ENCODE results near the gene USP54.
A peak's percentile ranks its signal among the peaks of the same experiment; 100 is the strongest.

USP54 gene

DNA sequence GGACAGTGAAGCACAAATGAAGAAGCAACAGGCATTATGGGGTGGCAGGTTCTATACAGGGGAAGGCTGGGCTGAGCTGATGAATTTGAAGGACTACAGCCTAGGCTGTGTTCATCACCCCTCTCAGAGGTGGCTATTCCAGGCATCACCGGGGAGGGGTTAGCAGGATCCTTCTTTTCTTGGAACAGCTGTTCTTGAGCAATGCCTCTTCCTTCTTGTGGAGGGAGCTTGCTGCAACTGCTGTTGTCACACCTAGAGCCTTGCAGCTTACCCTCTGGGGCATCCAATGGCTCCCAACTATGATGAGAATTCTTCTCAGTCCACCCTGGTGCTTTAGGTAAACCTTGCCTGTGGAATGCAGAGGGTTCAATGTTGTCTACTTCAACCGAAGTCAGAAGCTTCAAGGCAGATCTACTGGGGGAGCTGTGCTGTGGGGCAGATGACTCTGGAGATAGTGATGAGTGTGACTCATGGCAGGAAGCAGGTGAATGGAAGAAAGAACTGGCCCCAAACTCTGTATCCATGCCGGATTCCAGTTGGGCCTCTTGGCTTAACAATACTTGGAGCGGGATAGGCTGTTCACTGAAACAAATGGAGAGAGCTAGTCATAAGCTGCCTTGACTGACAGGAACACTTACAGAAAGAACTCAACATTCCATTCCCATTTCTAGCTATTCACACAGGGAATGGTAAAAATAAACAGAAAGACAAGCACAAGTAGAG, 73.8 kb downstream of the USP54 start:
- no peak for DNase-seq

DNA sequence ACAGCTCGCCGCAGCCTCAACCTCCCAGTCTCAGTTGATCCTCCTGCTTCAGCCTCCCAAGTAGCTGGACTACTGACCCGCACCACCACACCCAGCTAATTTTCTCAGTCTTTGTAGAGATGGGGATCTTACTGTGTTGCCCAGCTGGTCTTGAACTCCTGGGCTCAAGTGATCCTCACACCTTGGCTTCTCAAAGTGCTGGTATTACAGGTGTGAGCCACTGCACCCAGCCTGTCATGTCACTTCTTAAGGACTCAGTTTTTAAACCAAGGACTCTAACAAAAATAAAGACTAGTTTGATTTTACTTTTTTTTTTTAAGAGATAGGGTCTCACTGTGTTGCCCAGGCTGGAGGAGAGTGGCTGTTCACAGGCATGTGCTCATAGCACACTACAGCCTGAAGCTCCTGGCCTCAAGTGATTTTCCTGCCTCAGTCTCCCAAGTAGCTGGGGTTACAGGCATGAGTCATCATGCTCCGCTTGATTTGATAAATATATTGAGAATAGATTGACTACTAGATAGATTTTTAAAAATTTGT, 78.9 kb downstream of the USP54 start:
- no peak for DNase-seq

DNA sequence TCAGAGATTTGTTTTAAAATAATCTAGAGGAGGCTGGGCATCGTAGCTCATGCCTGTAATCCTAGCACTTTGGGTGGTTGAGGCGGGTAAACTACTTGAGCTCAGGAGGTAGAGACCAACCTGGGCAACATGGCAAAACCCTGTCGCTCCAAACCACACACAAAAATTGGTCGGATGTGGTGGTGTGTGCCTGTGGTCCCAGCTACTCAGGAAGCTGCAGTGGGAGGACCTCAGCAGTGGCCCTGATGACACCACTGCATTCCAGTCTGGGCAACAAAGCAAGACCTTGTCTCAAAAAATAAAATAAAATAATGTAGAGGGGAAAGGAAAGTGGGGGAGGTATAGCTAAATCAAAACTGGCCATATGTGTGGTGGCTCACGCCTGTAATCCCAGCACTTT, 81.4 kb downstream of the USP54 start:
- DNase-seq, result no peak

DNA sequence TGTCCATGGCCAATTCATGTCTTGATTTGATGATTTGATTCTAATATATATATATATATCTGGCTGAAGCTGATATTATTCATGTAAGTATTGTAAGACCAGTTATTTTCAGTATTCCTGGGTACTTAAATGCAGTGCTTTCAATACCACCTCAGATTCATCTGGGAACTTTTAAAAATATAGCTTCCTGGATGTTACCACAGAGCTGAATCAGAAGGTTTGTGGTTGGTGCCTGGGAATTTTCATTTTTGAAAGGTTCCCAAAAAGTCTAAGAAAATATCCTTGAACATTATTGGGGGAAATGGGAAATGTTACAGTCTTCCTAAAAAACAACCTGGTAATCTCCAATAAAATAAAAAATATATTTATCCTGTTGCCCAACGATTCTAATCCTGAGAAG, 84.7 kb downstream of the USP54 start:
- DNase-seq, result no peak

DNA sequence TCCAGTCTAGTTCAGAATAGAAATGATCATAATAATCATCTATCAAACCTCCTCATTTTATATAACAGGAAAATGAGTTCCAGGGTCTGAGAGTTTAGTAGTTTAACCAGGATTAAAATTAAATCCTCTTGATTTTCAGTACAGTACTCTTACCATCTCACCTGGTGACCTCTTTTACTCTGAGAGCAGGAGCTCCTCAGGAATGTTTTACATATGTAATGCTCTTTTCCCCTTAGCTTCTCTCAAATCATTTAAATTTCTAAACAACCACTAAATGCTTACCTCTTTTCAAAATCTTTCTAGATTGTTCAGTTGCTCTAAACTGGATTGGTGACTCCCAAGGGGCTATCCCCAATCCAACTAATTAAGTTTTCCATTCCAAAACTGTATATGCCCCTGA, 85.1 kb downstream of the USP54 start:
- DNase-seq, result no peak

DNA sequence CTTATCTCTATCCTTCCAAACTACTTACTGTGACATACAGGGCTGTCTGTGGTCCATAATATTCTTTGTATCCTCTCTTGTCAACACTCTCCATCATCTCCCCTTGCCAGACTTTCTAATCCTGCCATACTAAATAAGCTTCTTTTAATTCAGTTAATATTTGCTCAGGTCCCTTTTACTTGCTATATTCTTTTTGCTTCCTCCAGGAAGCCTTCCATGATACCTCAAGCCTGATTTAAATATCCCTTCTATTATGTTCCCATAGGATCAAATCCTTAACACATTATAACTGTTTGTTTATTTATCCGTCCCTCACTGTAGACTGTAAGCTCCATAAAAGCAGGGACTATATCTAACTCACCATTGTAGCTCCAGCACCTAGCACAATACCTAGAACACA, 88.1 kb downstream of the USP54 start:
- no peak for DNase-seq

DNA sequence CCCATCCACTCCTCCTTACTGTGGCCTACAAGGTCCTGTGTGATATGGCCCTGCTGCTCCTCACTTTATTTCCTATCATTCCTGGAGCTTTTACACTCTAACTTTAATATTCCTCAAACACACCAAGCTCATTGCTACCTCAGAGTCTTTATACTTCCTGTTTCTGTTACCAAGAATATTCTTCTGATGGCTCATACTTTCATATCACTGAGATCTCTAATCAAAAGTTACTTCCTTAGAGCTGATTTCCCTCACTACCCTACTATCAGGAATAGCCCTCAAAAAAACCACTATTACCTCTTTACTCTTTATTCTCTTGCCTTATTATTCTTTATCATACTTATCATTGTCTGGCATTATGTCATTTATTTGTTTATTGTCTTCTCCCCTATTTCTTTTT, 89.5 kb downstream of the USP54 start:
- DNase-seq, result no peak

DNA sequence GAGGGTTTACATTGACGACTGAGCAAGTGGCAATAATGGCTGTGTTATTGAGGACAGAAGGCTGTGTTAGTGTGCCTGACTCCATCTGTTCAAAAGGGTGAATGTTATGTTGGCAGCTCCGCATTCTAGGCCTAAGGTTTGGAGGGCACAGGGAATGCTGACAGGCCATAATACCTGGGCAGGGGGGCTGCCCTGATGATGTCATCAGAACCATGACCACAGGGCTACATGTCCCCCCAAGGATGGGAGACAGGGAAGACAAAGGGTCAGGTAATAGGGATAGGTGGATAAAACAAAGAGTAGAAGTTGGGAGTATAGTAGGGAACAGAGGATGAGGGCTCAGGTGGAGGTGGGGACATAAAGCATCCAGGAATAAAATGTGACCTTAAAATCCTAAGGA, 93.5 kb downstream of the USP54 start:
- DNase-seq, result no peak

DNA sequence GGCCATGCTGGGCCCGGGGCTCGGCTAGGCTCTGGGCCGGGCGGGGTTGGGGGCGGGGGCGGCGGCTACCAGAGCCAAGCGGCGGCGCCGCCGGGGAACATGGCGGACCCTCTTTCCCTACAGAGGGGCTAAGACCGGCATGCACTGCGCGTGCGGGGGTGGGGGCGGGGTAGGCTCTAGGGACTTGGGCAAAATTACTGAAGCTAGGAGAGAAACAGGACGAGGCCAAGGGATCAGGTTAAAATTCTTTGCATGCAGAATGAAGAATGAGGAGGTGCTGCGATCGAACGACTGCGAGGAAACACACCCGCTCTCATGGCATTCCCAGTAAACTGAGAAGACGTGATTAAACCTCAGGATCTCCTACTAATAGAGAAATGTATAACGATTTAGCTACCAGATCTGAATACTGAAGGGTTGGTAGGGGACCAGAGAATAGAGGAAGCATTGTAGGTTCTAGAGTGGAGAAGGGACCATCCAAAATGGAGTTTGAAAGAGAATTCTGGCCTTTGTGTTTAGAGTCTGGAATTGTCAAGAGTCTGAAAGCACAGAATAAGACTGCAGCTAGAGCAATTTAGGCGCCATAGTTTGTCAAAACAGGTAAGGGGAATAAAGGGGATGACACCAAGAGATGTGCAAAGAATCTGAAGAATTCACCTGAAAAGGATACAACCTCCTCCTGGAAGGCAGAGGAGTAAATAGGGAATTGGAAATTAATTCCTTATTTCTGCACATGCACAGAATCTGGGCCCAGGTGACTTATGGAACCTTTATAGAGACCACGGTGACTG, 95.1 kb downstream of the USP54 start, which contains the start of gene PPP3CB:
Gene PPP3CB (minus strand): TSS at position 141 of the 791 bp plus-strand sequence. CDS start 135 bp downstream, at position 6.
- DNase-seq, result peak; percentile 81

DNA sequence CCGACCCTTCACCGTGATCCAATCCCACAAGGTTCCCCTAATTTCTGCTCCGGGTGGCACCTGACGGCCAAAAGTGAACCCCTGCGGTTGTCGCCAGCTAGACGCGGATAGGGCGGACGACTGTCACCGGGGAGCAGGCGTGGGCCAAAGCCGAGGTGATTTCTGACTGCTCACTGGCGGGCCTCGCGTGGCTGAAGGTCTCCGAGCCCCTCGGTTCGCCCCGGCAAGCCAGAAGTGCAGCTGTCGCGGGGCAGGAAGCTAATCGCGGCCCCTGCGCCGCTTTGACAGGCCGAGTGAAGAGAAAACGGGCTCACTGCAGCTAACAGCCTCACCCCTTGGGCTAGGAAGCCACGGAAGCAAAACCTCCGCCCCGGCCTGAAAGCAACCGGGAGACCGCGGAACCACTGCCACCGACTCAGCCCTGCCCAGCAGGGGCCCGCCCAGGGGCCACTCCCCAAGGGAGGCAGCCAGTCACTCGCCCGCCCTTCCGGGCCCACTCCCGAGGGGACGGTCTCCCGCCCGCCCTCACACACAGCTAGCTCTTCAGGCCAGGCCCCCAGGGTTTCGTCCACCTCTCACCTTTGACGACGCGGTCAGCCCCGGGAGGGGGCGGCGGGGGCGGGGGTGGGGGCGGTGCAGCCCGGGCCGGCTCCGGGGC, 95.8 kb downstream of the USP54 start:
- DNase-seq, result peak; percentile 47

DNA sequence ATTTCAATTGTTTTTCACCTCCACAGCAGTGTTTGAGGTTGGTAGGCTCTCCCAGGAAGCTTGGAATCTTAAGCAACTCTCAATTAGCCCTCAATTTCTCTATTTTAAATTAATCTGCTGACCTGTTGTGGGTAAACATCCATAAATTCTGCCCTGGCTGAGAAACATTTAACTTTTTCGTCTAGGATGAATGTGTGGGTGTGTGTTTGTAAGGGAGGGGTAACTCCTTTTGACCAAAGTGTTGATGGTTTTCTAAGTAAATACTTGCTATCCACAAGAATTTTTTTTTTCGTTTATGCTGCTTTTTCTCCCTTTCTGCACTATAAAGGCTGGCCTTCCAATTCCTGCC, 96.3 kb downstream of the USP54 start:
- DNase-seq, result no peak

DNA sequence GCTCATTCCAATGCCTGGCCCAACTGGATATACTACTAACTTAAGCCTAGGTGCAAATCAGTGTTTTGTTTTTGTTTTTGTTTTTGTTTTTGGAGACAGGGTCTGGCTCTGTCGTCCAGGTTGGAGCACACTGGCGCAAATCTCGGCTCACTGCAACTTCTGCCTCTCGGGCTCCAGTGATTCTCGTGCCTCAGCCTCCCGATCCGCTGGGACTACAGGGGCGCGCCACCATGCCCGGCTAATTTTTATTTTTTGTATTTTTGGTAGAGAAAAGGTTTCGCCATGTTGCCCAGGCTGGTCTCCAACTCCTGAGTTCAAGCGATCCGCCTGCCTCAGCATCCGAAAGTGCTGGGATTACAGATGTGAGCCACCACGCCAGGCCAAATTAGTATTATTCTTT, 96.9 kb downstream of the USP54 start:
- DNase-seq, result no peak

DNA sequence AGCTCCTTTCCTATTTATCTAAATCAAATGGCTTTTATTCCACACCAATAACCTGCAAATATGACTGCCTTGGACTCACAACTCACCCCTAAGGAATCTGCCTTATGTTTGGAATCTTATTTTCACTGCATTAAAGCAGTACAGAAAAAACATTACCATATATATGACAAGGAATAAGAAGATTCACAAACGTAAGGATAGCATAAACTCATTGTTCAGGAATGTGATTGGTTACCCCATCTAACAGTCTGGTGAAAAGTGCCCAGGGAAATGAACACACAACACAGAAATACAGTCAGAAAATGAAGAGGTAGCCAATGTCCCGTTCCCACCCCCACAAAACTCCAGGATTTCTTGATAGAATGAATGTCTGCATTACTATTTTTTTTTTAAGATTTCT, 97.4 kb downstream of the USP54 start:
- DNase-seq, result no peak

DNA sequence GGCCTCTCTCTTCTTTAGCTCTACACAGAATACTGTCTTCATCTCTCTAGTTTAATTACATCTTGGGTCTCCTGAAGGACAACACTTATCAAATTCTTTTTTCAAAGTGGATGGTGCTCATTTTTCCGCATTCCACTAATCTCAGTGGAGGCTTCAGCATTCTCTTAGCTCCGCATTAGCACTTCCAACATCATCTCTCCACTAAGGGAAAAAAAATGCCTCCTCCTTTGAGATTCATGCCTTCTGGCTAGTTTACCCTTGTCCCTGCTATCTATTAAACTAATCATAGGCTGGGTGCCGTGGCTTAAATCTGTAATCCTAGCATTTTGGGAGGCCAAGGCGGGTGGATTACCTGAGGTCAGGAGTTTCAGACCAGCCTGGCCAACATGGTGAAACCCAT, 104.5 kb downstream of the USP54 start:
- DNase-seq, result no peak

DNA sequence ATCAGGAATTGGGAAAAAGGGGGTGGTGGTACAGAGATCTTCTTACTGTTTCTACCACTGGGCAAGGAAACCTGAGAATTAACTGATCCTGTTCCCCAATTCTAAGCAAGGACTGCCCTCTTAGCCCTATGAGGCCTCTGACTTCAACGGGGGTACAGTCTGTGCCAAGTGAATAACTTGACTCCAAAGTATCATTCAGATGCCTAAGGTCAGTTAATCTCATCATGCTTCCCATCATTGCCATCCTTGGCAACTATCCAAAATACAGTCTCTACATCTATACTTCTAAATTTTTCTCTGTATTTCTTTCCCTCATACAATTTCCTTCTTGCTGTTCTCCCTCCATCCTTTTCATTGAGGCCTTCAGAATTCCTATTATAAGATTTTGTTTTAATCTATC, 105.8 kb downstream of the USP54 start:
- DNase-seq, result no peak

DNA sequence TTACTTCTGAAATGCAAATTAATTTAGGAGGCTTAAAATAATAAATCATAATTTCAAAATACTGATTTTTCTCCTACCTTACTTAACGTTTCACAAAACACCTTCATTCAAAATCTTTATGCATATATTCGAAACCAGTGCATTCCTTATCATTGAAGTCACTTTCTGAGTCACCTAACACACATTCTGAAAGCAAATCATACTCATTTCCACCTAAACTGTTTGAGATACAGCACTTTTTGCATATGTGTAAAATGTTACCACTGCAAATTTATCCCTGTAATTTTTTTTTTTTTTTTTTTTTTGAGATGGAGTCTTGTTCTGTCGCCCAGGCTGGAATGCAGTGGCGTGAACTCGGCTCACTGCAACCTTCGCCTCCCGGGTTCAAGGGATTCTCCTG, 111.0 kb downstream of the USP54 start:
- no peak for DNase-seq

DNA sequence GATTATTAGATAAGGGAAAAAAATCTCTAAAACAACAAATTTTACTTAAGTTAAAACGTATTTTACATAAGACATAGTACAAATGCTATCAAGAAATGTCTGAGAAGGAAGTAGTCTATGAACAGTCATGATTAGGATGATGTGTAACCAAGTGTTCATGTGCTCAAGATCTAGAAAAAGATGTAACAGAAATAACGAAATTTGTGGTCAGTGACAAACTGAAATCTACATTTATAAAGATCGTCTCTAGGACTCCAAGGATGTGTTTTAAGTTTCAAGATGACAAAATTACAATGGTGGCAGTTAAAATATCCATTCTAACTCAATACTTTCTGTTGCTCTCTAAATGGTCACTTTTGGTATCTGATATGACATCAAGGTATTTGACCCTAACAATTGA, 112.5 kb downstream of the USP54 start:
- no peak for DNase-seq

DNA sequence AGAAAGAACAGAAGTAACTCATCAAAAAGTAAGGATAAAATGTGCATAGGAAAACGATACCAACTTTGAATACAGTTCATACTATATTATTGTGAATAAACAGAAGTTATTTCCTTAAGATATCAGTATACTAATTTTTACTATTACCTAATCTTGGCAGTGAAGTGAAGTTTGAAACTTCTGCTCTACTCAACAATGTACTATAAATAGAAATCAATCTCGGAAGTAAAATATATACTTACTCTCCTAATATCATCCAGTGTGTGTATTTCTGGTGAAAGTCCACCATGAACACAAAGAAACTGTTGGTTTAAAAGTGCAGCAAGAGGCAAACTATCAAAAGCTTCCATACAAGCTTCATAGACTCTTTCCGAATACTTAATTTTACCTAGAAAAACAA, 119.9 kb downstream of the USP54 start:
- DNase-seq, result no peak

DNA sequence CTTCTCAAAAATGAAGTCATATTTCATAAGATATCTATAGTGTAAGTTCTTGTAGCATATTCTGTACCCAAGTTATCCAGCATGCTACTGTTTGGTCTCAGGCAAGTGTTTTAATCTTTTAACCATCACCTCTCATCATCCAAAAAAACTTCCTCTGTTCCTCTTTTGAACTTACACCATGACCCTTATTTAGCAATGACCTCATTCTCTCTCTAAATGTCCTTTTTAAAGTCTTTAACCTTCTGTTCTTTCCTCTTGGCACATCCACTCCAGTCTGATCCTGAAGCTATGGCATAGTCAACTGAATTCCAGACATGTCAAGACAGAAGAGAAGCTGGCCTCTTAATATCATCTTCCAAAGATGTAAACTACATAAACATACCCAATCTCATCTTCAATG, 121.6 kb downstream of the USP54 start:
- no peak for DNase-seq

DNA sequence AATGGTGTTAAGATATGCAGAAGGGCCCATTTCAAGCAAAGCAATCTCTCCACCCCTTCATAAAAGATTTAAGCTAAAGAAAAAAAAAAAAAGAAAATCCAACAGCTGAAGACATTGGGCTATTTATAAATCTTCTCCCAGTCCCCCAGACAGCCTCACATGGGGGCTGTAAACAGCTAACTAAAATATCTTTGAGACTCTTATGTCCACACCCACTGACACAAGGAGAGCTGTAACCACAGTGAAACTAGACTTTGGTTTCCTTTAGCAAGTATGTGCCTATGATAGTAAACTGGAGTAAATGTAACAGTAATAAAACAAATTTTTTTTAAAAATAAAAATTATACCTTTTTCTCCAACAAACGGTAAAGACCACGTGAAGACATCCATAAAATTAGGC, 123.9 kb downstream of the USP54 start:
- no peak for DNase-seq

DNA sequence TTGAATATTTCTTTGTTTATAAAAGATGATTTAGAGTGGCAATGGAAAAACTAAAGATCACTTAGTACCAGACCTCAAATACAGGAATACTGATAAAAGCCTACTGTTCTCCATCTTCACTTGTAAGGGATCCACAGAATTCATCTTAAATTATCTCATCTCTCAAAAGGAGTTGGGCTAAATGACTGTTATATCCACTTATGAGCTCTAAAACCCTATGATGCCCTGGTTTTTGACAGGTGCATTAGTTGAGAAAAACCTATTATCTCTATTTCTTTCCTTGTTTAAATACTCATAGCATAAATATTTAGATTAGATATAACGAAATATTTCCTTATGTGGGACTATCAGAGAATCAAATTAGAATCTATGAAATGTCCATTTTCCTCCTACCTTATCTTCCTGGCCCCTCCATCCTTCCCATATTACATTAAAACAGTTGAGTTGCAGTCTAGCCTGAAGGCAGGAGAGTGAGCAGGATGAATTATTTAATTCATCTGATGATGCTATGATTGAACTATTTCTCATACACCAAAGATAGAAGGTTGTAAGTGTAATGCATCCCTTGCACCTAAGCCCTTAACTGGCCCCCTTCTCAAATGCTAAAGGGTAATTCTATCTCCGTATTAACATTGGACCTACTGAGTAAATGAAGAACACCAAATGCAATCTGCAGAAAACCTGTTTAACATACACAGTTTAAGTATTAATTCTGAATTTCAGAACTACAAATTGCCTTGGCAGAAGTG, 125.0 kb downstream of the USP54 start:
- DNase-seq, result no peak

DNA sequence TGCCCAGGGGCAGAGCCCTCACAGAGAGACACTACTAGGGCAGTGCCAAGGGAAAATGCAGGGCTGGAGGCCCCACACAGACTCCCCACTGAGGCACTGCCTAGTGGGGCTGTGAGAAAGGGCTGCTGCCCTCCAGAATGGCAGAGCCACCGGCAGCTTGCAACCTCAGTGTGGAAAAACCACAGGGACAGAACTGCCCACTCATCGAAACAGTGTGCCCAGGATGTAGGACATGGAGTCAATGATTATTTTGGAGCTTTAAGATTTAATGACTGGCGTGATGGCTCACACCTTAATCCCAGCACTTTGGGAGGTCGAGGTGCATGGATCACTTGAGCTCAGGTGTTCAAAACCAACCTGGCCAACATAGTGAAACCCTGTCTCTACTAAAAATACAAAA, 130.2 kb downstream of the USP54 start:
- DNase-seq, result no peak

DNA sequence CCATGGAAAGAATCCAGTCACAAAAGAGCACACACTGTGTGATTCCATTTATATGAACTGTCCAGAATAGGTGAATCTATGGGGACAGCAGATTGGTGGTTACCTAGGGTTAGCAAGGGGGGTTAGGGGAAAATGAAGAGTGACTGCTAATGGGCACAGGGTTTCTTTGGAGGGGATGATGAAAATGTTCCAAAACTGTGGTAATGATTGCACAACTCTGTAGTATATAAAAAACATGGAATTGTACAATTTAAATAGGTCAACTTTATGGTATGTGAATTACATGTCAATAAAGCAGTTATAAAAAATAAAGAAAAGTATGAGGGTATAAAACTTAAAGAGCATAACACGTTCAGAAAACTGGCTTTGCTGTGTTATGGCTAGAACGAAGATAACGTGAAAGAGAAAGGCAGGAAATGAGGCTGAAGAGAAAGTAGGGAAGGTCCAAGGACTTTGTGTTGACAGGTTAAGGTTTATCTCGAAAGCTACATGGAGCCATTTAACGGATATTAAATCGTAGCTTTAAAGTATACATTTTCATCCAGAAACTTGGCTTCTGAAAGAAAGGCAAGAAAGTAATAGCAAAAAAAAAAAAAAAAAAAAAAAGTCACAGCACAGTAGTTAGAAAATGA, 131.3 kb downstream of the USP54 start:
- no peak for DNase-seq

All from NCI-H526 treated with DMSO at 0.1 percent for 48 hours (cell line).